OCI-LY1 (cell line): ENCODE data around the gene AXIN1.

Experiments
- H2AFZ ChIP-seq: fragments of 200-600 bp; sonication (generic), shearing (Covaris generic); 2 replicates; pipeline ENCODE4 v1.6.0; 2014; ENCODE audit warnings: antibody characterized with exemption, mild to moderate bottlenecking, low read length
- H3F3A ChIP-seq: fragments of 200-600 bp; sonication (generic), shearing (Covaris generic); 2 replicates; pipeline ENCODE4 v1.6.0; 2014; ENCODE audit warnings: mild to moderate bottlenecking, antibody characterized with exemption, low read length, moderate library complexity; ENCODE audit not compliant: insufficient read depth
- H3K27ac ChIP-seq: fragments of 200-600 bp; sonication (generic); 2 replicates; pipeline ENCODE4 v1.5.1; 2014; ENCODE audit warnings: low read length, mixed run types, mild to moderate bottlenecking, low read depth; ENCODE audit not compliant: poor library complexity, severe bottlenecking
- H3K27me3 ChIP-seq: fragments of 200-600 bp; sonication (generic); 2 replicates; pipeline ENCODE4 v1.6.0; 2014; ENCODE audit warnings: antibody characterized with exemption, mild to moderate bottlenecking, low read length, moderate library complexity; ENCODE audit not compliant: insufficient read depth
- H3K36me3 ChIP-seq: fragments of 200-600 bp; sonication (generic); 2 replicates; pipeline ENCODE4 v1.6.1; 2014; ENCODE audit warnings: mild to moderate bottlenecking, antibody characterized with exemption, low read length, moderate library complexity, mixed read lengths; ENCODE audit not compliant: insufficient read depth
- H3K4me1 ChIP-seq: fragments of 200-600 bp; sonication (generic); 2 replicates; pipeline ENCODE4 v1.5.1; 2014; ENCODE audit warnings: mild to moderate bottlenecking, low read length, moderate library complexity; ENCODE audit not compliant: insufficient read depth, severe bottlenecking
- H3K4me2 ChIP-seq: fragments of 200-600 bp; sonication (generic), shearing (Covaris generic); 2 replicates; pipeline ENCODE4 v1.6.1; 2014; ENCODE audit warnings: low read length
- H3K4me3 ChIP-seq: fragments of 200-600 bp; sonication (generic); 2 replicates; pipeline ENCODE4 v1.5.1; 2014; ENCODE audit warnings: low read length, low read depth, mild to moderate bottlenecking, mixed read lengths; ENCODE audit not compliant: poor library complexity, severe bottlenecking
- H3K79me2 ChIP-seq: fragments of 200-600 bp; shearing (Covaris generic); 2 replicates; pipeline ENCODE4 v1.6.1; 2016; ENCODE audit warnings: mixed run types, low read length, mixed read lengths; ENCODE audit not compliant: insufficient read depth
- H3K9ac ChIP-seq: fragments of 200-600 bp; sonication (generic), shearing (Covaris generic); 2 replicates; pipeline ENCODE4 v1.6.1; 2014; ENCODE audit warnings: mild to moderate bottlenecking, low read length, mixed read lengths
- H3K9me2 ChIP-seq: fragments of 200-600 bp; sonication (generic), shearing (Covaris generic); 2 replicates; pipeline ENCODE4 v1.6.1; 2014; ENCODE audit warnings: low read depth, mild to moderate bottlenecking, low read length, mixed read lengths
- H3K9me3 ChIP-seq: fragments of 200-600 bp; shearing (Covaris generic); 2 replicates; pipeline ENCODE4 v1.6.1; 2014; ENCODE audit warnings: low read length, mixed read lengths
- H4K20me1 ChIP-seq: fragments of 200-600 bp; sonication (generic), shearing (Covaris generic); 2 replicates; pipeline ENCODE4 v1.6.0; 2016; ENCODE audit warnings: mild to moderate bottlenecking, low read length; ENCODE audit not compliant: insufficient read depth
- CTCF ChIP-seq: fragments of 200-600 bp; sonication (generic), shearing (Covaris generic); IDR thresholded peaks from 2 replicates; pipeline ENCODE4 v1.5.1; 2017; ENCODE audit warnings: mild to moderate bottlenecking, antibody characterized with exemption, low read length, moderate library complexity, mixed read lengths
- EZH2 ChIP-seq: fragments of 200-600 bp; sonication (generic), shearing (Covaris generic); IDR thresholded peaks from 2 replicates; pipeline ENCODE4 v1.8.0; 2017; ENCODE audit warnings: borderline replicate concordance, mixed run types, mild to moderate bottlenecking, antibody characterized with exemption, low read length, moderate library complexity, mixed read lengths

Gene AXIN1

GRCh38 chr16:322476-323143 is 29.9 kb downstream of the AXIN1 start:
- Histone ChIP-seq H3K9me3 (no peaks in the 10 kb centered on the region), H3K4me1 (peaks cover 38% of the 10 kb centered on the region), H4K20me1 (no peaks in the 10 kb centered on the region), H3K79me2 (no peaks in the 10 kb centered on the region), H3K9me2 (no peaks in the 10 kb centered on the region), H2AFZ (no peak overlapping the region), H3F3A (no peaks in the 10 kb centered on the region), H3K27me3 (no peaks in the 10 kb centered on the region), H3K9ac (no peak overlapping the region), H3K36me3 (peaks cover 8% of the 10 kb centered on the region; the same call in 1 of the 2 replicates), H3K4me2 (no peak overlapping the region), H3K27ac (no peak overlapping the region), H3K4me3 (no peak overlapping the region)
- TF ChIP-seq CTCF (no peak), EZH2 (no peak)

- H4K20me1 ChIP-seq: no peaks in the 10 kb centered on the region
- H3F3A ChIP-seq: no peaks in the 10 kb centered on the region
- H3K9ac ChIP-seq: no peak overlapping the region
- no peak overlapping the region for H2AFZ ChIP-seq
- peaks cover 8% of the 10 kb centered on the region; the same call in 1 of the 2 replicates for H3K36me3 ChIP-seq
- H3K4me1 ChIP-seq: peaks cover 27% of the 10 kb centered on the region
- no peaks in the 10 kb centered on the region for H3K27me3 ChIP-seq
- no peaks in the 10 kb centered on the region for H3K9me3 ChIP-seq
- no peak for TF ChIP-seq CTCF
- no peak for TF ChIP-seq EZH2
- H3K4me3 ChIP-seq: no peak overlapping the region
- H3K79me2 ChIP-seq: no peaks in the 10 kb centered on the region
- H3K27ac ChIP-seq: no peak overlapping the region
- no peaks in the 10 kb centered on the region for H3K9me2 ChIP-seq
- no peak overlapping the region for H3K4me2 ChIP-seq
These were observed 31.0 kb downstream of the AXIN1 start for GRCh38 chr16:321532-321931.

- Histone ChIP-seq H3K36me3 (peaks cover 8% of the 10 kb centered on the region; the same call in 1 of the 2 replicates), H4K20me1 (no peaks in the 10 kb centered on the region), H3F3A (no peaks in the 10 kb centered on the region)
These were observed 32.3 kb downstream of the AXIN1 start for GRCh38 chr16:320206-320605.

More at GRCh38 chr16:320206-320605, 32.3 kb downstream of the AXIN1 start:
- Histone ChIP-seq H3K4me1 (peaks cover 19% of the 10 kb centered on the region), H2AFZ (no peak overlapping the region), H3K4me3 (no peak overlapping the region), H3K27ac (no peak overlapping the region), H3K9me3 (no peaks in the 10 kb centered on the region), H3K27me3 (no peaks in the 10 kb centered on the region), H3K9ac (no peak overlapping the region), H3K79me2 (no peaks in the 10 kb centered on the region), H3K4me2 (no peak overlapping the region), H3K9me2 (no peaks in the 10 kb centered on the region)
- TF ChIP-seq CTCF (no peak), EZH2 (no peak)
